Smooth muscle cell (in vitro differentiated cells): ENCODE results near the gene TPSG1. TPM values are rescaled to one million over a fixed set of nuclear protein-coding genes. Genes with fewer than 3 reads are reported as not detected.
"Not testable (repeated sequence)": the region's sequence is repeated elsewhere in the genome, so short reads cannot be mapped to it uniquely, and the experiment has no call there.

ENCODE experiments used
- DNase-seq: peaks from one replicate; lab custom pipeline; 2025; ENCODE audit not compliant: unreplicated experiment; lab: John Stamatoyannopoulos, UW
- H2AFZ ChIP-seq: fragments of 200-600 bp; sonication (generic); 2 replicates; pipeline ENCODE4 v1.6.0; 2016; ENCODE audit warnings: antibody characterized with exemption, low read depth, mild to moderate bottlenecking
- H3F3A ChIP-seq: fragments of 200-600 bp; sonication (generic); 2 replicates; pipeline ENCODE4 v1.6.0; 2017; ENCODE audit warnings: antibody characterized with exemption, low read depth
- H3K27ac ChIP-seq: fragments of 200-600 bp; sonication (generic); 2 replicates; pipeline ENCODE4 v1.5.1; 2016; ENCODE audit warnings: low read depth, mild to moderate bottlenecking
- H3K27me3 ChIP-seq: fragments of 200-600 bp; sonication (generic); 2 replicates; pipeline ENCODE4 v1.6.1; 2016; ENCODE audit warnings: low read depth, mild to moderate bottlenecking
- H3K36me3 ChIP-seq: fragments of 200-600 bp; sonication (generic); 2 replicates; pipeline ENCODE4 v1.5.1; 2016; ENCODE audit warnings: low read depth
- H3K4me1 ChIP-seq: fragments of 200-600 bp; sonication (generic); 2 replicates; pipeline ENCODE4 v1.5.1; 2016; ENCODE audit warnings: low read depth
- H3K4me2 ChIP-seq: fragments of 200-600 bp; sonication (generic); 2 replicates; pipeline ENCODE4 v1.6.0; 2016; ENCODE audit warnings: mild to moderate bottlenecking
- H3K4me3 ChIP-seq: fragments of 200-600 bp; sonication (generic); 2 replicates; pipeline ENCODE4 v1.5.1; 2016; ENCODE audit warnings: mild to moderate bottlenecking
- H3K79me2 ChIP-seq: fragments of 200-600 bp; sonication (generic); 2 replicates; pipeline ENCODE4 v1.6.0; 2016; ENCODE audit warnings: low read depth, mild to moderate bottlenecking
- H3K9ac ChIP-seq: fragments of 200-600 bp; sonication (generic); 2 replicates; pipeline ENCODE4 v1.6.0; 2016; ENCODE audit warnings: low read depth
- H3K9me3 ChIP-seq: fragments of 200-600 bp; sonication (generic); replicated peaks from 2 replicates; pipeline ENCODE4 v1.5.1; 2016; ENCODE audit warnings: low read depth
- H4K20me1 ChIP-seq: fragments of 200-600 bp; sonication (generic); 2 replicates; pipeline ENCODE4 v1.6.0; 2016; ENCODE audit warnings: low read depth
- WGBS: methylation state at CpG from one replicate; pipeline ENCODE4 v1.1.7; 2016; ENCODE audit warnings: low lambda C conversion rate; 5-methylcytosine and 5-hydroxymethylcytosine counted together
- polyA plus RNA-seq: library from polyadenylated mRNA; unstranded; fragments of >200 nt; fragmentation: Nextera tagmentation; extraction: Ambion mirVana; gene quantifications from 2 replicates; pipeline ENCODE4 v1.2.1, GENCODE V29; 2016
- total RNA-seq: library from RNA; depleted of rRNA; stranded (reverse); fragments of >200 nt; gene quantifications from 2 replicates; pipeline ENCODE4 v1.2.3, GENCODE V29; 2014
- TF ChIP-seq, protein P1 (sequence below): fragments of 200-600 bp; sonication (generic); IDR thresholded peaks from 2 replicates; pipeline ENCODE4 v1.5.1; 2017; ENCODE audit warnings: borderline replicate concordance, mild to moderate bottlenecking, antibody characterized with exemption; ENCODE audit not compliant: insufficient read depth, poor library complexity, severe bottlenecking

TPSG1 gene
- total and polyA plus RNA-seq, 2 experiments from 2014 or later: not detected

- no peak overlapping the region for H3K4me3 ChIP-seq
- H3K36me3 ChIP-seq: no peaks in the 10 kb centered on the region
- DNase-seq: no peak
- no peaks in the 10 kb centered on the region for H3K9me3 ChIP-seq
- no peak overlapping the region for H3K9ac ChIP-seq
- H3K27ac ChIP-seq: no peak overlapping the region
- no peak overlapping the region for H3K4me2 ChIP-seq
- H3K27me3 ChIP-seq: no peaks in the 10 kb centered on the region
- TF ChIP-seq, protein P1, sequence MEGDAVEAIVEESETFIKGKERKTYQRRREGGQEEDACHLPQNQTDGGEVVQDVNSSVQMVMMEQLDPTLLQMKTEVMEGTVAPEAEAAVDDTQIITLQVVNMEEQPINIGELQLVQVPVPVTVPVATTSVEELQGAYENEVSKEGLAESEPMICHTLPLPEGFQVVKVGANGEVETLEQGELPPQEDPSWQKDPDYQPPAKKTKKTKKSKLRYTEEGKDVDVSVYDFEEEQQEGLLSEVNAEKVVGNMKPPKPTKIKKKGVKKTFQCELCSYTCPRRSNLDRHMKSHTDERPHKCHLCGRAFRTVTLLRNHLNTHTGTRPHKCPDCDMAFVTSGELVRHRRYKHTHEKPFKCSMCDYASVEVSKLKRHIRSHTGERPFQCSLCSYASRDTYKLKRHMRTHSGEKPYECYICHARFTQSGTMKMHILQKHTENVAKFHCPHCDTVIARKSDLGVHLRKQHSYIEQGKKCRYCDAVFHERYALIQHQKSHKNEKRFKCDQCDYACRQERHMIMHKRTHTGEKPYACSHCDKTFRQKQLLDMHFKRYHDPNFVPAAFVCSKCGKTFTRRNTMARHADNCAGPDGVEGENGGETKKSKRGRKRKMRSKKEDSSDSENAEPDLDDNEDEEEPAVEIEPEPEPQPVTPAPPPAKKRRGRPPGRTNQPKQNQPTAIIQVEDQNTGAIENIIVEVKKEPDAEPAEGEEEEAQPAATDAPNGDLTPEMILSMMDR: no peak
- H3F3A ChIP-seq: no peaks in the 10 kb centered on the region
- no peaks in the 10 kb centered on the region for H3K79me2 ChIP-seq
- no peaks in the 10 kb centered on the region for H3K4me1 ChIP-seq
- no peaks in the 10 kb centered on the region for H4K20me1 ChIP-seq
- 87% methylated on average over 12 of the region's 12 CpGs for WGBS
- no peak overlapping the region for H2AFZ ChIP-seq
Measured at GRCh38 chr16:1271380-1271723, 46.3 kb upstream of the TPSG1 start.

DNA sequence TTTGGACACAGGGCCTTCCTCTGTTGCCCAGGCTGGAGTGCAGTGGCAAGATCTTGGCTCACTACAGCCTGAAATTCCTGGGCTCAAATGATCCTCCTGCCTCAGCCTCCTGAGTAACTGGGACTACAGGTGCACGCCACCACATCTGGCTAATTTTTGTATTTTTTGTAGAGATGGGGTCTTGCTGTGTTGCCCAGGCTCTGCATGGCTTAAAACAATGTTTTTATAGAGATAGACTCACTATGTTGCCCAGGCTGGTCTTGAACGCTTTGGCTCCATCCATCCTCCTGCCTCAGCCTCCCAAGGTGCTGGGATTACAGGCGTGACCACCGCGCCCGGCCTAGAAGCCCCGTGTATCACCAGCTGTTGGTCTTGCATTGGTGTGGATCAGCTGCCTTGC is 44.4 kb upstream of the TPSG1 start:
- H3K36me3 ChIP-seq, H3K4me3 ChIP-seq, H3K27ac ChIP-seq, H4K20me1 ChIP-seq, H3K27me3 ChIP-seq, H3K9me3 ChIP-seq, H3K4me2 ChIP-seq, H2AFZ ChIP-seq, DNase-seq, H3K4me1 ChIP-seq, H3F3A ChIP-seq, H3K79me2 ChIP-seq, H3K9ac ChIP-seq: not testable (repeated sequence)
- 91% methylated on average over 7 of the region's 7 CpGs for WGBS

- no peaks in the 10 kb centered on the region for H3K36me3 ChIP-seq
- H3K4me1 ChIP-seq: no peaks in the 10 kb centered on the region
- TF ChIP-seq, protein P1: no peak
- H3K27me3 ChIP-seq: no peaks in the 10 kb centered on the region
- no peak overlapping the region for H2AFZ ChIP-seq
- H3K9me3 ChIP-seq: no peaks in the 10 kb centered on the region
- H3F3A ChIP-seq: no peaks in the 10 kb centered on the region
- H3K4me2 ChIP-seq: no peak overlapping the region
- H4K20me1 ChIP-seq: no peaks in the 10 kb centered on the region
- no peak for DNase-seq
- no peaks in the 10 kb centered on the region for H3K79me2 ChIP-seq
- no peak overlapping the region for H3K27ac ChIP-seq
- no peak overlapping the region for H3K4me3 ChIP-seq
- WGBS: 84% methylated on average over 16 of the region's 19 CpGs
- no peak overlapping the region for H3K9ac ChIP-seq
Measured at GRCh38 chr16:1265826-1266225, 40.8 kb upstream of the TPSG1 start.

GRCh38 chr16:1265090-1265630 is 40.1 kb upstream of the TPSG1 start:
- DNase-seq: no peak
- no peaks in the 10 kb centered on the region for H3K27me3 ChIP-seq
- no peak overlapping the region for H3K27ac ChIP-seq
- H3K36me3 ChIP-seq: no peaks in the 10 kb centered on the region
- no peak overlapping the region for H3K9ac ChIP-seq
- WGBS: 93% methylated on average over 13 of the region's 13 CpGs
- H2AFZ ChIP-seq: no peak overlapping the region
- H3K4me2 ChIP-seq: no peak overlapping the region
- no peaks in the 10 kb centered on the region for H4K20me1 ChIP-seq
- TF ChIP-seq, protein P1: no peak
- no peaks in the 10 kb centered on the region for H3K9me3 ChIP-seq
- H3K4me1 ChIP-seq: no peaks in the 10 kb centered on the region
- no peak overlapping the region for H3K4me3 ChIP-seq
- no peaks in the 10 kb centered on the region for H3K79me2 ChIP-seq
- H3F3A ChIP-seq: no peaks in the 10 kb centered on the region
